HUDEP-2 (cell line): ENCODE data around the gene ACOX3.

Experiments used
- DNase-seq, 76 experiments: peaks; one replicate each; lab custom pipeline; 2025; ENCODE audit not compliant: unreplicated experiment in 76 of 76; lab: John Stamatoyannopoulos, UW

Gene ACOX3

DNA sequence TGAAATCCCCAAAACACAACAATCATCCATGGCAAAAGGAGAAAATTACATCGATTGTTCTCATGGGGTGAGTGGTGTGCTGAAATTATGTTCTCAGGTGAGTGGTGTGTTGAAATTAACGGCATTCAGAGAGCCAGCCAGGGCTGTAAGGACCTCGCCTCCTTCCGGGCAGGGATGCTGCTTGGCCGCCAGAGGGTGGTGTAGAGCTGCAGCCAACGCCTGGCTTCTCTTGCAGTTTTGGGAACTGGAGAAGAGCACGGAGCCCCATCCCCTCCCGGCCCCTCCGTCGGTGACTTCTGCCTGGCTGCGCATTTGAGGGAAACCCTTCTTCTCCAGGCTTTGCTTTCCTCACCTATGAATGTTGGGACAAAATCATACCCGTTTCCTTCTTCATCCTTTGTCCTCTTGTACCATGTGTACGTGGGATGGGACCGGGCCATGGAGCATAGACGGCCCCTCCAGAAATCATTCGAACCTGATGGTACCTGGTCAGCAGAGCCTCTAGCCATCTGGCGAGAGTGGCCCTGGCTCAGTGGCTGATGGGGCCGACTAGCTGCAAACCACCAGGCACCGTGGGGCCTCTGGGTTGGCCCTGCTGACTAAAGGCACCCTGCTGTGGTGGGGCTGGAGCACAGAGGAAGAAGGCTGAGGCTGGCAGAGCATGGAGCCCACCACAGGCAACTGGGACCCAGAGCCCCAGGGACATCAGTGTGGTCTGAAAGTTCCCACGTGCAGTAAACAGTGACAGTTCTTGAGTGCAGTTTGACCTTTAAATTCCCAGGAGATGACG is 28.4 kb upstream of the ACOX3 start:
- peak in 46 of 76 experiments; percentile 4 to 59 (median 26) for DNase-seq

DNA sequence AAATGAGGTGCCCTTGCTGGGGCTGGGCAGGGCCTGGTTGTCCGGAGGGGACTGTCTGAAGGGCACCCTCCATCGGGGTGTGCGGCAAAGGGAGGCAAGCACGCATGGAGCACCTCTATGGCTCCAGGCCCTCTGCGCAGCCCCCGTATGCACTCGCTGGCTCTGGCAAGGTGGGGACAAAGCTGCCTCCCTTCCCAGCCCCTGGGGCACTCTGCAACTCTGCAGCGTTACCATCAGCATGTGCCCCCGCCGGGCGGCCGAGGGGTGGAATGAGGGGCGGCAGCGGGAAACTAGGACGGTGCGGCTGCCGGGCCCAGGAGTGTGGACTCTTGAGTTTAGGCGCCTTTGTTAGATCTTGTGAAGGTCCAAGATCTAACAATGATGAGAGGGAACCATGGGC is 26.5 kb upstream of the ACOX3 start:
- DNase-seq, result no peak

DNA sequence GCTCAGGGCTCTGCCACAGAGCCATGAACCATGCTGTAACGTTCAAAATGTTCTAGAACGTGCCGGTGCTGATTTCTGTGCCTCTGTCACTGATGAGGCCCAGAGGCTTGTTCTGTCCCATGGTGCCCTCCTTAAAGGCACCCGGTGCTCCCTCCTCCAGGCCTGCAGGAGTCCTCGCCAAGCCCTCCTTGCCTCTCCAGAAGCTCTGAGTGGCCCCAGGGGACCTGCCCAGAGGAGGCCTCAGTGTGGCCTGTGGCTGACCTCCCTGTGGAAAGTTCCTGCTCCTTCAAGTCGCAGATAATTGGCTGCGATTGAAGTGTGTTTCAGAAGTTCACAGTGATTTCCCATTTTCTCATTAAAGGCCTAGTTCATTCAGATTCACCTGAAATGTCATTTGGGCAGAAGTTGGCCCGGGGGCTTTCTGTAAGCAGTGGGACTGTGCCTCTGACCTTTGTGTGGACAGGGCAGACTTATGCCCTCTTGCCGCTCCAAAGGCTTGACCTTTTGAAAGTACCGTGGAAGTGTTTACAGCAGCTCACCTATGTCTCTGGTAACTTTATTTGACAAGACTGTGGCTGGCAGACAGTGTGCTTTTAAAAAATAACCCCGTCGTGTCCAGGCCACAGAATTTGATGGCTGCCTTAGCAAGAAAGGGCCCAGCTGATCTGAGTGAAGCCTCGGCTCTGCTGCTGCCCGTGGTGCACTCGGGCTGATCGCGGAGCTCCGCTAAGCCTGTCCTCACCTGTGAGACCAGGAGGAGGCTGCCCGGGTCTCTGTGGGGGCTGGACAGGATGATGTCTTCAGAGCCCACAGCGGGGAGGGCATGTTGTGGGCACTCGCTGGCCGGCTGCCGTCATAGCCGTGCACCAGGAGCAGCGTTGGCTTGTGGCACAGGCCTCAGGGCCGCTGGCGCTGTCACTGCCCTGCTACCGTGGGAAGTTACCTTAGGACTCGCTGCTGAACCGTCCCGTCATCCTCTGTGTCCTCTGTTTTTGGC is 25.4 kb upstream of the ACOX3 start:
- DNase-seq, result no peak

DNA sequence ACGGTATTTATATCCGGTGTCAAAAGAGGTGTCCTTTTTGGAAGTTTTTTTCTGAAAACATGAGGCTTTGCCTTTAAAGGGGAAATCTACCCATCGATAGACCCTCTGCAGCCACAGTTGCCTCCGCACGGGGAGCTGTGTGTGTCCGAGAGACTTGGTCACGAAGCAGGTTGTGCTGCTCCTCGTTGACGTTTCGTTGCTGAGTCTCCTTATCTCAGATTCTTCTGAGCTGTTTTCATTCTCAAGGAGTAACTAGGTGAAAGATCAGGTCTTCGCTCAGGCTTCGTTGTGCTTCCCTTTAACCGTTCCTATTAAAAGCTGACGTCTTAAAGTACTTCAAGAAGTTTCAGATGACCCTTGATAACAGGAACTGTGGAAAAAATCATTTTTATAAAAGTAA is 23.9 kb upstream of the ACOX3 start:
- DNase-seq, result no peak

DNA sequence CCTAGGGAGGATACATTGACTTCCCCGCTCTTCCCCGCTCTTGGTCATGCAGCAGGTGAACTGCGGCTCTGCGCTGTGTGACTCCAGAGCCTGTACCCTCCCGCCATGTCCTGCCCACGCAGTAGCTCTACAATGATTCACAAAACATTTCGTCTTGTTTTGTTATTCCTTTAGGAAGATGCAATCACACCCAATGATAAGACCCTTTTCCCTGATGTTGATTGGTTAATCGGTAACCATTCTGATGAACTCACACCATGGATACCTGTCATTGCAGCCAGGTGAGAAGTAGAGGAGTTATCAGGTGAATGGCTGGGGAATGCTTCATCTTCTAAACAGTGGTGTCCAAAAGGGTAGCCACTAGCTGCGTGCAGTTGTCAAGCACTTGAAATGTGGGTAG is 23.3 kb upstream of the ACOX3 start:
- DNase-seq, result no peak

DNA sequence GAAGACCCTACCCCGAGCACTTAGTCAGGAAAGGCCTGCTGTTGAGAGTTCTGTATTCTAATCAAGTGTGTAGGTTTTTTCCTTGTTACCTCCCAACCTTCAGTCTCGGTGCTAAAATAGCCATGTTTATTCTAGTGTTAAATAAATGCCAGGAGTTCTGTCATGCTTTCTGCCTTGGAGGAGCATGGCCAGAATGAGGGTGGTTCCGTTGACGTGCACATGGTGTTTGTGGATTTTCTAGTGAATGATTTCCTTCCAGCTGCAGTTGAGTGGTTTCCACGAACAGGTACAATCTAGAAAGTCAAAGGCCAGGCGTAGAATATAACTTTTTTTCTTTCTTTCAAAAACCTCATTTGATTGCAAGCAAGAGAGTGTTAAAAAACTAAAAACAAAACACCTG is 21.1 kb upstream of the ACOX3 start:
- DNase-seq, result no peak

DNA sequence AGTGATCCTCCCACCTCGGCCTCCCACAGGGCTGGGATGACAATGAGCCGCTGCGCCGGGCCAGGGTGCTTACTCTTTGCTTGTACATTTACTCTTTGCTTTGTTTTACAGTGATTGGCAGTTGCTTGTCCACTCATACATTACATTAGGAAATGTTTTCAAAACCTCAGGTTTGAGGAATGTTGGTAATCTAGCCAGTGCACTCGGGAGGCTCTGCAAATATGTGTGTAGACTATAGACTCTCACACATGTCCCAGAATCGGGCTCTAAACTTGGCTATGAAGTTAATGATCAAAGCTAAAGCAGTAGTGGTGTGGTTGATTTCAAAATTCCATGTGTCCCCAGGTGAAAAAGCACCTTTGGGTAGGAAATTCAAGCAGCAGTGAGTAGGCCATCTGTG is 20.6 kb upstream of the ACOX3 start:
- DNase-seq, result no peak

DNA sequence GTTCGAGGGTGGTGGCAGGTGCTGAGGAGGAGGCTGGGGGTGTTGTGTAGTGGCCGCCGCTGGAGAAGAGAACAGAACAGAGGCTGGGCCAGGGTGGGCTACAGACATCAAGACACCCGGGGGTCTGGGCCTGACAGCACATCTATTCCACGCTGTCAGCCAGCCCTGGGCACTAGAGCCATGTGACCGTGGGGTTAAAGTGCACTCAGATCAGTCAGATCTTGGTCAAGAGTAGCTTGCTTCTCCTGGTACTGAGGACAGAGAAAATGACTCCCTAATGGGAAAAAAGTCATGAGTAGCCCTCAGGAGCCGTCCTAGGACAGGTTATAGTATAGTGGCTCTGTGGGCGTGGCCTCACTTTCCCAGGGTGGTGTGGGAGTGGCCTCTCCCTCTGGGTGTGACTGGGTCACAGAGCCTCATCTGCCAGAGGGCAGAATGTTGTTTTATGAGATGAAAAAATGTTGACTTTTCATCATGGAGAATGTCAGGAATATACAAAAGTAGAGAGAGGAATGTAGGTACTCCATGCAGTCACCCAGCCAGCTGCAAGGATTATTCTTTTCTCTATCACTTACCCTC is 19.4 kb upstream of the ACOX3 start:
- DNase-seq, result peak in 37 of 76 experiments; percentile 1 to 61 (median 22)

DNA sequence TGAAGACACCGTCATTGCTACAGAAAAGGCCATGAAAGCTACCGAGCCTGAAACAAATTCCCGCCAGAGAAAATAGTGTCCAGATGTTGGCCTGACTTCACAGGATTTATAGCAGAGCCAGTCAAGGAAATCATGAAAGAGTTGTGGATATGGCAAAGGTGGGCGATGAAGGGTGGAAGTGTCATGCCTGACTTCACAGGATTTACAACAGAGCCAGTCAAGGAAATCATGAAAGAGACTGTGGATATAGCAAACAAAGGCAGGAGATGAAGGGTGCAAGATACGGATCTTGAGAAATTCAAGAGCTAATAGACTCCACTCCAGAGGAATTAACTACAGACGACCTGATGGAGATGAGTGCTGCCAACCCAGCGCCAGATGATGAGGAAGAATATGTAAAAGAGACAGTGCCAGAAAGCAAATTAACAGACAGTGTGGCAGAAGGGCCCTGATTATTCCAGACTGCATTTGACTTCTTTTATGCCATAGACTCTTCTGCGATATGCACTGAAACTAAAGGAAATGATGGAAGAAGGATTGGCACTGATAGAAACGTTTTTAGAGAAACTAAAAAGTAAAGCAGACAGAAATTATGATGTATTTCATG is 17.2 kb upstream of the ACOX3 start:
- no peak for DNase-seq

DNA sequence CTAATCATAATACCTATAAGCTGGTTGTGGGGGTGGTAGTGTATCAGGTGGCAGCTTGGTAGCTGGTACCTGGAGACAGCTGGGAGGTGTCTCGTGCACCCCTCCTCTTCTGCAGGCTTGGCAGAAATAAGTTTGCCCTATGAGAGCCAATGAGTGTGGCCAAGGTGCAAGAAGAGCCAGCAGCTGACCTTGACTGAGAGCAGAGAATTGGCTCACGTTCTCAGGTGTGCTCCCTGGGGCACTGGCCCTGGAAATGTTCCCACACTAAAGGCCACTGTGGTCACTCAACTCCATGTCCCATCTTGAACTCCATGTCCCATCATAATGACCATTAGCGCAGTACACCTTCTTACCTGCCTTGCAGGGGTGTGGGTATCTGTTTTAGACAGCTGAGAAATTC is 13.4 kb upstream of the ACOX3 start:
- DNase-seq, result no peak

DNA sequence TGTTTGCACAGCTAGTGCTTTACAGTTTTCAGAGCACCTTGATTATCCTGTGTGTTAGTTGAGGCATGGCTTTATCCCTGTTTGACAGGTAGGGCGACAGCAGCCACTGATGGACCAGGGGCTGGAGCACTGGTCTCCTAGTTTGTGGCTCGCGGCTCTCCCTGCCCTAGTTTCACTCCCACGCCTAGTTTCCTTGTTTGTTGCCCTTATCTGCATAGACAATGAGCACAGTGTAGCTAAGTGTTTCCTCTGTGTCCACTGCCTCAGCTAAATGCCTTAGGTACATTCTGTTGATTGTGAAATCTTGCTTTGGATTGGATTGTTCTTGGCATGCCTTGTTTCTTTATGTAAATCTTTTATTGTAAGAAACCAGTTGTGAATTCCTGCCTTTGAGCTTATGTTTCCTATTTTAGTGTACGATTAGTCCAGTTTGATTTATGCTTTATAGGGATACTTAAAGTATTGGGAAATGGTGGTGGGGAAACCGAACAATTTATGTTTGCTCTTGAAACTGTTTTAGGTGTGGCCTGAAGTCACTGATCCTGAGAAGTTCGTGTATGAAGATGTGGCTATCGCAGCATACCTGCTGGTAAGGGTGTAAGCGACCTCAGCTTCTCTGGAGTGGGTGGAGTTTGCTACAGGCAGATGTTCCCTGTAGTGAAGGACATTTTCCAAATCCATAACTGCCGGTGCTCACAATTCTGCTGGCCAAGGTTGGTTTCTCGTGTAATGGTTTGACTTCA is 11.1 kb upstream of the ACOX3 start:
- peak in 8 of 76 experiments; percentile 5 to 42 (median 30) for DNase-seq

DNA sequence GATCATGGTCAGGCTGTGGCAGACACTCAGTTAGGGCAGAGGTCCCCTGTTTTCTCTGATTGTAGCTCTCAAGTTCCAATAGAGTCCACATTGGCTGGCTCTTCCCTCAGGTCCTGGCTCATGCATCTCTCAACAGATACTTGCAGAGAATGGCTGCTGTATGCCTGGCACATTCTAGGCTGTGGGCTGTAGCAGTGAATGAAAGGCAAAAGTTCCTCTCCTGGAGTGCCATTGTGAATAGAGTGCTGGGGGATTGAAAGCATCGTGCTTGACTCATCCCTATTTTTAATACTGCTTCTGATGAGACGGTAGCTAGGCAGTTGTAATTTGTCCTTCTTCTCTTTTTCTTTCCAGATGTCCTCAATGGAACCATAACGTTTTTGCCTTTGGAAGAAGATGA is 5.6 kb upstream of the ACOX3 start:
- DNase-seq, result no peak

DNA sequence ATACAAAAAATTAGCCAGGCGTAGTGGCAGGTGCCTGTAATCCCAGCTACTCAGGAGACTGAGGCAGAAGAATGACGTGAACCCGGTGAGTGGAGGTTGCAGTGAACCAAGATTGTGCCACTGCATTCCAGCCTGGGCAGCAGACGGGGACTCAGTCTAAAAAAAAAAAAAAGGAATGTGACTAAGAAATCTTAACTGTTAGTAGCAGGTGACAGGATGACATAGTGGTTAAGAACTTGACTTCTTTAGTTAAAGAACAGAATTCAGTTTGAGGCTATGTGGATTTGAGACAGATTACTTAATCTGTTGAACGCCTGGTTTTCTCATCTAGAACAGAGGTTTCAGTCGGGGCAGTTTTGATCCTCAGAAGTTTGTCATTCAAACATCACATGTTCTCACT is 3.3 kb upstream of the ACOX3 start:
- no peak for DNase-seq

DNA sequence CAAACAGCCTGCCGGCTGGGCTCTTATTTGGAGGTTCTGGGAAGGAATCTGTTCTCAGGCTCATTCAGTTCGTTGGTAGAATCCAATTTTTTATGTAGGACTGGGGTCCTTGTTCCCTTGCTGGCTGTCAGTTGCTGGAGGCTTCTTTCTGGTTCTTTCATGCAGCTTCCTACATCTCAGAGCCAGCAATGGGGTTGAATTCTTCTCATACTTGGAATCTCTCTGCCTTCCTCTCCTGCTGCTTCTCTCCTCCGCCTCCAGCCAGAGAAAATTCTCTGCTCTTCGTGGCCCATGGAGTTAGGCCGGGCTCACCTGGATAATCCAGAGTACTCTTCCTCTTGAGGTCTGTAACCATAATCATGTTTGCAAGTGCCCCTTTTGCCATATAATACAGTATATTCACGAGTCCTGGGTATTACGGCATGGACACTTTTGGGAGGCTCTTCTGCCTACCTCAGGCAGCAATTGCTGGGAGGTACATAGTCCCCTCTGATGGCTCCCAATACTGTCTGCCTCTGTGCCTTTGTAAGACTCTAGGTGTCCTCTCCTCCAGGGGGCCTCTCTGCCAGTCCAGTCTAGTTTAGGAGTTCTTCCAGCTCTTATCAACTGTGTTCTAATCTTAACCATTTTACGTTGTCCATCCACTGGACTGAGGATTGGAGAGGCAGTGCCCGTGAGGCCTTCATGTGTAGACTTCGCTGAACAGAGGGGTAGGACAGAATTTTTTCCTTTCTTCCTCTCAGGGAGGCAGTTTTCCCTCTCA is 2.3 kb upstream of the ACOX3 start:
- DNase-seq, result peak in 3 of 76 experiments; percentile 6 to 15 (median 6)

DNA sequence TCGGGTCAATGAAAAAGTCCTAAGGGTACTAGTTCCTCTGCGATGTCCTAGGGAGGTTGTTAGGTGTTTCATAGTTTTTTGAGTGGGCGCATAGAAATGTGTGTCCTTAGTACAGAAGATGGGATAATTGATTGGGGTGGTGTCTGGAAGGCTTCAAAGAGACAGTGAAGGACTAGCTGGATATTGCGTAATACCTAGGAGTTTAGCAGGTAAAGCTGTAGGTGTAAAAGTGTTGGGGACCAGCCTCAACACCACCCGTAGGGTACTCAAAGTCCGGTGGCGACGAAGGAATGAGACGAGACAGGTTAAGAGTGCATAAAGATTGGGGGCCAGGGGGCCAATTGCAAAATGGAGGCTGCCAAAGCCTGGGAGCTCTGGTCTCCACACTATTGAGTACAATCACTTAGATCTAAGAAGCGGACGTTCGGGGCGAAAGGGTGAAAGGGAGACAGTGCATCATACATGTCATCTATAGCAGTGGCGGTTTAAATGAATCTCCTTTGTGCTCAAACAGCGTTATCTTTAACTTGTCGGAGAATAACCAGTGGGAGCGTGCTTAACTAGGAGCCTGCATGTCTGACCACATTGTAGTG is 1.1 kb upstream of the ACOX3 start:
- peak in 1 of 76 experiments; percentile 7 for DNase-seq

DNA sequence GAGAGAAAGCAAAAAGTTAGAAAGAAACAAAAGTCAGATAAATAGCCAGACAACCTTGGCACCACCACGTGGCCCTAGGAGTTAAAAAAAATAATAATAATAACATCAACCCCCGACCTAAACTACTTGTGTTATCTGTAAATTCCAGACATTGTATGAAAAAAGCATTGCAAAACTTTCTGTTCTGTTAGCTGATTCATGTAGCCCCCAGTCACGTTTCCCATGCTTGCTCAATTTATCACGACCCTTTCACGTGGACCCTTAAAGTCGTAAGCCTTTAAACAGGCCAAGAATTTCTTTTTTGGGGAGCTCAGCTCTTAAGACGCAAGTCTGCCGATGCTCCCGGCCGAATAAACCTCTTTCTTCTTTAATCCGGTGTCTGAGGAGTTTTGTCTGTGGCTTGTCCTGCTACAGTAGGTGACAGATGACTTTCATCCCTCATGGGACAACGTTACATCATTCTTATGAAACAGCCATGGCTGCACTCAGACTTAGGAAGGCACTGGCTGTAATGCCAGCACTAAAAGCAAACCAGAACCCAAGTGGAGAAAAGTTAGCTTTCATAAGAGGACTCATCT is 520 bp downstream of the ACOX3 start:
- DNase-seq, result peak in 18 of 76 experiments; percentile 14 to 49 (median 36)

DNA sequence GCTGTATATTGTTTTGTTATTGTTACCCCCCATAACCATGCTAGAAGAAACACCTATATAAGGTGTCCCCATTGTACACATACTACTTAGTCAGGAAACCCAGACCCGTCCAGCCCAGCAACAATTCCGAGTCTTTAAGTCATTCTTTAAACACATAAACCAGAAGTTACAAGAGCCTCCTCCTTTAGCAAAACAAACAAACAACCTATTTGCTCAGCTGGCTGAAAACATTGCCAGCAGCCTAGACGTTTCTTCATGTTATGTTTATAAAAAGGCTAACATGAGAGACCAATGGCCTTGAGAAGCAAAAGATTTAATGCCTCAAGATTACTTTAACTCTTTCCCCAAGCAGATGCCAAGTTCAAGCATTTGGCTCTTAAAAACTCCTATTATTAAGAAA is 1.4 kb downstream of the ACOX3 start:
- DNase-seq, result no peak

DNA sequence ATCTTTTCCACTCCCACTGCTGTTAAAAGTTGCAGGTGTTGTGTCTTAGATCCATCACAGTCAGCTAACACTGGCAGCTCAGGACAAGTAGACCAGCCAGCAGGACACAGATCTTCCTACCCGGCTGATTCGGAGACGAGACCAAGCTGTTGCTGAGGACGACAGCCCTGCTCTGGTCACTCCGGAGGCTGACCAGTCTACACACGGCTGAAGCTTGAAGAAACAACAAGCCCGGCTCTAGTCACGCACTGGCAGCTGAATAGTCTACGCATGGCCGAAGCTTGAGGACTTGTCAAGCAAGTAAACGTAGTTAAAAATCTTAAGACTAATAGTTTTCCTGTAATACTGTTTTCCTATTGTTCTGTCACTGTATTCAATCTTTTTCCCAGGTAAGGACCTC is 1.8 kb downstream of the ACOX3 start:
- no peak for DNase-seq

DNA sequence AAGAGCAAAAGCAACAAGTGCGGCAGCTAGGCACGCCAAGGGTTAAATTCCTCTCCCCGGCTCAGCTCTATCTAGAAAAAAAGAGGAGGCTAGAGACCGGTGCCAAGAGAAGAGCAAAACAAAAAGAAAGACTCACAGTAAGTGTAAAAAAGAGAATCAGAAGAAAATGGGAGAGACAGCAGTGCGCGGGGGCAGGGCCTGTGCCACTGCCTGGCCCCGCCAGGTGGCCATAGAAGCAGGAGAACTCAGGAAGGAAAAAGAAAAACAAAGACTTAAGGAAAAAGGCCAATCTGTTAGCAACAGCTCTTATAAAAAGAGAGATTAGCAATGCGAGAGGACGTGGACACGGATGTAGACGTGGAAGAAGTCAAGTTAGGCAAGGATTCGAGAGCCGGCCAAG is 3.2 kb downstream of the ACOX3 start:
- DNase-seq, result no peak
